T-helper 22 cell (primary cell): ENCODE measurements around the gene NCOA4.
"Not testable (repeated sequence)": the region's sequence is repeated elsewhere in the genome, so short reads cannot be mapped to it uniquely, and the experiment has no call there.

ENCODE experiments used
- DNase-seq: peaks from one replicate; pipeline ENCODE4 v3.0.0-alpha.2; 2020; ENCODE audit warnings: low read depth

NCOA4 gene

GRCh38 chr10:46019569-46020343 is 10.7 kb downstream of the NCOA4 start:
- no peak for DNase-seq

- DNase-seq = no peak
Observed at GRCh38 chr10:46019177-46019528, 11.3 kb downstream of the NCOA4 start.

GRCh38 chr10:46018453-46019176 is 11.8 kb downstream of the NCOA4 start:
- DNase-seq = no peak

GRCh38 chr10:46017733-46018132 is 12.7 kb downstream of the NCOA4 start:
- DNase-seq = no peak

- no peak for DNase-seq
Observed at GRCh38 chr10:46016811-46017210, 13.6 kb downstream of the NCOA4 start.

- DNase-seq = no peak
Observed at GRCh38 chr10:46016190-46016589, 14.2 kb downstream of the NCOA4 start.

GRCh38 chr10:46014683-46015405 is 15.6 kb downstream of the NCOA4 start:
- DNase-seq = no peak

- no peak for DNase-seq
Observed at GRCh38 chr10:46014206-46014605, 16.2 kb downstream of the NCOA4 start.

- DNase-seq = no peak
Observed at GRCh38 chr10:46012746-46013145, 17.7 kb downstream of the NCOA4 start.

- no peak for DNase-seq
Observed at GRCh38 chr10:46006219-46006618, 24.2 kb downstream of the NCOA4 start.

GRCh38 chr10:46005383-46005782 is 25.0 kb downstream of the NCOA4 start:
- DNase-seq = no peak

- DNase-seq = no peak
Observed at GRCh38 chr10:46004963-46005362, 25.5 kb downstream of the NCOA4 start.

GRCh38 chr10:46002916-46003693 is 27.3 kb downstream of the NCOA4 start:
- DNase-seq = no peak

GRCh38 chr10:46002189-46002687 is 28.2 kb downstream of the NCOA4 start:
- DNase-seq = not testable (repeated sequence)

- no peak for DNase-seq
Observed at GRCh38 chr10:46001187-46001756, 29.2 kb downstream of the NCOA4 start.

GRCh38 chr10:46000538-46000937 is 29.9 kb downstream of the NCOA4 start:
- no peak for DNase-seq

GRCh38 chr10:45999955-46000354 is 30.5 kb downstream of the NCOA4 start:
- not testable (repeated sequence) for DNase-seq

- no peak for DNase-seq
Observed at GRCh38 chr10:45997994-45998763, 32.2 kb downstream of the NCOA4 start.

- DNase-seq = no peak
Observed at GRCh38 chr10:45997557-45997956, 32.9 kb downstream of the NCOA4 start.

GRCh38 chr10:45985590-45985989 is 44.8 kb downstream of the NCOA4 start:
- DNase-seq = not testable (repeated sequence)

GRCh38 chr10:45984473-45984872 is 46.0 kb downstream of the NCOA4 start:
- DNase-seq = not testable (repeated sequence)
